NCI-H2081 treated with DMSO at 0.1 percent for 48 hours (cell line): ENCODE data around the gene CPNE4.

Experiments
- DNase-seq: peaks from one replicate; lab custom pipeline; 2025; lab: John Stamatoyannopoulos, UW

Gene CPNE4

GRCh38 chr3:131699001-131699400, 335.8 kb downstream of the CPNE4 start:
- DNase-seq, result no peak

- no peak for DNase-seq
These were observed 340.4 kb downstream of the CPNE4 start for GRCh38 chr3:131694376-131694775.

- no peak for DNase-seq
These were observed 342.5 kb downstream of the CPNE4 start for GRCh38 chr3:131692356-131692755.

- DNase-seq, result no peak
These were observed 344.0 kb downstream of the CPNE4 start for GRCh38 chr3:131690800-131691199.

- DNase-seq, result no peak
These were observed 346.4 kb downstream of the CPNE4 start for GRCh38 chr3:131688370-131688769.

- DNase-seq, result no peak
These were observed 365.2 kb downstream of the CPNE4 start for GRCh38 chr3:131669600-131669999.

GRCh38 chr3:131658771-131659170, 376.0 kb downstream of the CPNE4 start:
- DNase-seq, result no peak

GRCh38 chr3:131658115-131658514, 376.7 kb downstream of the CPNE4 start:
- no peak for DNase-seq

- DNase-seq, result no peak
These were observed 379.6 kb downstream of the CPNE4 start for GRCh38 chr3:131655070-131655690.

GRCh38 chr3:131645638-131646037, 389.2 kb downstream of the CPNE4 start:
- no peak for DNase-seq

- DNase-seq, result no peak
These were observed 398.5 kb downstream of the CPNE4 start for GRCh38 chr3:131636266-131636775.

- DNase-seq, result no peak
These were observed 404.0 kb downstream of the CPNE4 start for GRCh38 chr3:131630807-131631206.

GRCh38 chr3:131630097-131630496, 404.7 kb downstream of the CPNE4 start:
- DNase-seq, result no peak

GRCh38 chr3:131623431-131623830, 411.4 kb downstream of the CPNE4 start:
- DNase-seq, result no peak

GRCh38 chr3:131622726-131623125, 412.1 kb downstream of the CPNE4 start:
- no peak for DNase-seq

GRCh38 chr3:131620977-131621376, 413.8 kb downstream of the CPNE4 start:
- no peak for DNase-seq

GRCh38 chr3:131619821-131620220, 415.0 kb downstream of the CPNE4 start:
- DNase-seq, result no peak

GRCh38 chr3:131616719-131617118, 418.1 kb downstream of the CPNE4 start:
- DNase-seq, result no peak

GRCh38 chr3:131612745-131613144, 422.1 kb downstream of the CPNE4 start:
- DNase-seq, result no peak

- DNase-seq, result no peak
These were observed 424.6 kb downstream of the CPNE4 start for GRCh38 chr3:131610174-131610573.

GRCh38 chr3:131608741-131609140, 426.1 kb downstream of the CPNE4 start:
- DNase-seq, result no peak

- no peak for DNase-seq
These were observed 426.5 kb downstream of the CPNE4 start for GRCh38 chr3:131608296-131608695.

GRCh38 chr3:131605916-131606315, 428.9 kb downstream of the CPNE4 start:
- no peak for DNase-seq
